ENCODE results near the gene RPL27A.

RPL27A gene

GRCh38 chr11:8676458-8676857, 6.1 kb upstream of the RPL27A start:
- DNase-seq: no peak

DNA sequence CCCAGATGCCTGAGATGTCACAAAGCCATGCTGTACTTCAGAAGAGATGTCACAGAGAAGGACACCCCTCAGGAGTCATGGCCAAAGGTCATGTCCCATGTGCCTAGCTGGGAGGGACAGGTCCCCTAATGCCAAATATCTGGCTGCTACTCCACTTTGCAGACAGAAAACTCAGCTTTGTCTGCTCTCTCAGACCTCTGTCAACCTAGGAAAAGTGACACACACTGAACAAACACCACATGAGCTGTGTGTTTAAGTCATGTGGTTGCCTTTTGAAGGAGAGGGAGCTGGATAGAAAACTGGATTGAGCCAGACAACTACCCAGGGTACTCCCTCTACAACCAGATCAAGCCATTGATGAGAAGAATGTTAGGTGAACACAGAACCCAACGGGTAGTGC, 3.6 kb upstream of the RPL27A start:
- no peak for DNase-seq

DNA sequence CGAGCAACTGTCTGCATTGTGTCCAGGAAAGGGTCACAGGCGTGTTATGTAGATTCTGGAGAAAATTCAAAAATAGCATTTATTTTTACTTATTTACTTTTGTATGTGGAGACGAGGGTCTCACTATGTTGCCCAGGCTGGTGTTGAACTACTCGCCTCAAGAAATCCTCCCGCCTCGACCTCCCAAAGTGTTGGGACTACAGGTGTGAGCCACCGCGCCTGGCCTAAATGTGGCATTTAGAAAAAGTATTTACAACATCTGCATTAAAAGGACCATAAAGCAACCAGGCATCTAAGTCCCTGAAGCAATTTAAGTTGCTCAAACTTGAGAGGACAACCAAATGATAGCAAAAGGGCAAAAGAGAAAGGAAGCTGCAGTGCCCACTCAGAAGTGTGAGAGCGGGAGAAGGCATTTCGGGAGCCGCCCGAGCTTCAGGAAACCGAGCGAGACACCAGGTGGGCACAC, 722 bp upstream of the RPL27A start:
- no peak for DNase-seq

DNA sequence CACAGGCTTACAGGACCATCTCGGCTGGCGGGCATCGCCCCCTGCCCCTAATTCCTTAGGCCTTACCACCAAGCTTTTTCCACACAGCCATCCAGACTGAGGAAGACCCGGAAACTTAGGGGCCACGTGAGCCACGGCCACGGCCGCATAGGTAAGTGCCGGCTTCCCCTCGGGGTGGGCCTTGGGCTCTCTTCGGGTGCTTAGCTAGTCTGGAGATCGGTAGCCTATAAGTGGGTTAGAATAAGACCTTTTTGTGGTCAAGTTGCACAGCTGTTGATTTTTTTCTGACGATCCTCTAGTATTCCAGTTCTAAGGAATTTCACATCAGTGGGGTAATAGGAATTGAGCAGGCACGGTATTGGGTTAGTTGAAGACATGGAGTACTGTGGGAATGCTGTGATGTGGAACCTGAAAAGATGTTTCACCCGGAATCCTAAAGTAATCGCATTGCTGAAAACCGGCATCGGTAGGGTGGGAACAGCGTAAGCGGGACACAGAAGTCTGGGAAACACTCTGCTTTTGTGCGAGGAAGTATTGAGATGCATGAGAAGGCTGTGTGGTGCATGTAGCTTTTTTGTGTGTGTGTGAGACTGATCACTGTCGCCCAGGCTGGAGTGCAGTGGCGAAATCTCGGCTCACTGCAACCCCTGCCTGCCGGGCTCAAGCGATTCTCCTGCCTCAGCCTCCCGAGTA, 669 bp downstream of the RPL27A start:
- no peak for DNase-seq

GRCh38 chr11:8684600-8685290, 2.2 kb downstream of the RPL27A start:
- no peak for DNase-seq

- DNase-seq: no peak
Measured at GRCh38 chr11:8685306-8685705, 2.7 kb downstream of the RPL27A start.

DNA sequence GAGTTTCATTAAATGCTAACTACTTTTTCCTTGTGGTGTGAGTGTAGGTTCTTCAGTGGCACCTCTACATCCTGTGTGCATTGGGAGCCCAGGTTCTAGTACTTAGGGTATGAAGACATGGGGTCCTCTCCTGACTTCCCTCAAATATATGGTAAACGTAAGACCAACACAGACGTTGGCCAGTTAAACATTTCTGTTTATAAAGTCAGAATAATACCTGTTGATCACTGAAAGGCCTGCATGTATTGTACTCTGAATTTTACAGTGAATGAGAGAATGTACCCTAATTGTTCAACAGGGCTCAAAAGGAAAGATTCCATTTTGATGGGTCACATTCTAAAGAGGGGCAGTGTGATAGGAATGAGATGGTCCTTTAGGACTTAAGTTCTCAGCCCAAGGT, 3.2 kb downstream of the RPL27A start:
- no peak for DNase-seq

DNA sequence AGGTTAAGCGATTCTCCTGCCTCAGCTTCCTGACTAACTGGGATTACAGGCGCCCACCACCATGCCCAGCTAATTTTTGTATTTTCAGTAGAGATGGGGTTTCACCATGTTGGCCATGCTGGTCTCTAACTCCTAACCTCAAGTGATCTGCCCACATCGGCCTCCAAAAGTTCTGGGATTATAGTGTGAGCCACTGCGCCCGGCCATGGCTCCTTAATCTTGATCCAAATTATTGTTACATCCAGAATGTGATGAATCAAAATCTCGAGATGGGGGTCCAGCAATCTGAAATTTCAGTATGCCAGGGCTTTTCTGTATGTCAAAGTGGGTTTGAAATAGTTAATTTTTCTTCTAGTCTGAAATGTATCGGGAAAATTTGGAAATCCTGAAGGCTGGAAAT, 3.7 kb downstream of the RPL27A start:
- no peak for DNase-seq

- peak; percentile 99 for DNase-seq
Measured at GRCh38 chr11:8688414-8689362, 6.1 kb downstream of the RPL27A start.

- no peak for DNase-seq
Measured at GRCh38 chr11:8689726-8690255, 7.2 kb downstream of the RPL27A start.

DNA sequence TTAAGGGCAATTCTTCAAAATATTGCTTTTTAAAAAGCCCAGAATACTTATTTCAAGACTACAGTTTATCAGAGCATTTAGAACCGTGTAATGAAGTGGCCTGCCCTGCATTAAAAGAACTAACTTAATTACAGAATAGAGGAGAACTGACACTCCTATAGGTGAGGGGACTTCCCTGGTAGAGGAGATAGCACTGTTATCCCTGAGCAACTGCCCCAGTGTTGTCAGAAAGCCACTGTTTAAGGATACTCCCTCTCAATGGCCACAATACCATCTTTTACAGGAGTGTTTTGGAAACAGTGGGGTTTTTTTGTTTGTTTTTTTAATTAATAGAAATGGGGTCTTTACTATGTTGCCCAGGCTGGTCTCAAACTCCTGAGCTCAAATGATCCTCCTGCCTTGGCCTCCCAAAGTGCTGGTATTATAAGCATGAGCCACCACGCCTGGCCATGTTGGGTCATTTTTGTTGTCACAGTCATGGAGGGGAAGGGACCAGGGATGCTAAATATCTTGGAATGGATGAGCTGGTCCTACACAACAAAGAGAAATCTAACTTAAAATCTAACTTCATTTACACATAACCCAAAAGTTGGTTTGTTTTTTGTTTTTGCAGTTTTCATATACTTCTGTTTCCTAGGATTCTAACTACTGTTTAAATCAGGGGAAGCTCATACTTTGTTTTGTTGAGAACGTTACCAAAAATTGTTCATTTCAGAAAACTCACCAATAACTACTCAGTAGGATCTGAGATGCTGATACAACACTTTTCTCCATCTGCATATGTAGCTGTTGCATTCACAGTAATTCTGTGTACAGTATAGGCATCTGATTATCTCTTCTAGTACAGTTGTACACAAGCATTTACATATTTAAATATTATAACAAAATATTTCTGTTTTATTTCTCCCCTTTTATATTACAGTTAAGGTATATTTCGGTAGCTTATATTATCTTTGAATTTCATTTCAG, 8.1 kb downstream of the RPL27A start:
- DNase-seq: no peak

- DNase-seq: no peak
Measured at GRCh38 chr11:8691601-8692000, 9.0 kb downstream of the RPL27A start.

DNA sequence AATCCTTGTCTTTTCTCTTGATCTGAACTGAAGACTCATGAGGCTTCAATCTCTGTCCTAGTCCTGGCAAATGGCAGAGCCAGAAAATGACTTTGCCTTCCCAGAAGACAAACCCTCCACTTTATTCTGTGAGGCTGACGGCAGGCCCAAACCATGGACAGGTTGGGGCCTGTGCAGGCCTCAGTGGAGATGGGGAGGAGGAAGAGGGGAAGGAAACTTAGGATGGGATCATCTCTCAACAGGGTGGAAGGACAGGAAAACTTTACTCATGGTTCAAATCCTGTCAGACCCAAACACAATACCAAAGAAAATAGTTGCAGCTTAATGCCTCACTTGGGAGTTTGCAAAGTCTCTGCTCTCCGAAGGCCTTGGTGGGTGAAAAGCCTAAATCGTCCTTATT, 9.8 kb downstream of the RPL27A start:
- no peak for DNase-seq

DNA sequence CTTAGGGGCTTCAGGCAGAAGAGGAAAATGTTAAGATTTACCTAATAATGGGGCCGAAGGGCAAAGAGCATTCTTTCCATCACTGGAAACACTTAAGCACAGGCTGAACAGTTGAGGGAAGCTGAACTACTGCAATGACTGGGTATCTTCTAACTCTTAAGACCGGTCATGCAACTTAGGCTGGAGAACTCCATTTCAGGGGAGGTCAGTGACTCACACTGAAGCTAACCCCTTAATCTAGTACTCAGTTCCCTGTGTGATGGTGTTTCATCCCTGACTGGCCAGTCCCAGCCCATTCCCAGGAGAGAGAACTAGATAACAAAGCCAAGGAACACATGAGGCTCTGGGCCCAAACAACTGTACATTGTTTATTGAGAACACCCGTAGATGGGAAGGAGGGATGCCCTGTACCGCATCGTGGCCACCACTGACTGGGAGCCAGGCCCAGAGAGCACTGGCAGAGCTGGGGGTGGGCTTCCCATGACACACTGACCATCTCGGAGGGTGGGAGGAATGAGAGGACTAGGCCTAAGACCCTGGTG, 10.5 kb downstream of the RPL27A start:
- no peak for DNase-seq

DNA sequence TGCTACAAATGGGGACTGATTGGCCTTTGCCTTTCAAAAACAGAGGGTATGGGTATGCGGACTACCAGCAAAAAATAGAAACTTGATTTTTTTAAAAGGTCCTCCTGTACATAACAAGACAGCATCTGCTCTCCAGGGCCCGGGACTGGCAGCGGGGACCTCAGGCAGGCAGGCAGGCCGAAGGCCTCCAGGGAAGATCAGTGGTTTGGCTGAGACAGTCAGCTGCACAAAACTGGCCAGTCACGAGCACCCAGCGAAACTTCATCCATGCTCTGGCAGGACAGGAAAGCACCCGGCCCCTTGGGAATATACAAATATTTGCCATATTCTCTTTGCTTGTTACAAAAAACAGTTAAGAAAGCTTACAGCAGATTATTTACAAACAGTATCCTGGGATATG, 11.0 kb downstream of the RPL27A start:
- no peak for DNase-seq

- no peak for DNase-seq
Measured at GRCh38 chr11:8694137-8694536, 11.5 kb downstream of the RPL27A start.

DNA sequence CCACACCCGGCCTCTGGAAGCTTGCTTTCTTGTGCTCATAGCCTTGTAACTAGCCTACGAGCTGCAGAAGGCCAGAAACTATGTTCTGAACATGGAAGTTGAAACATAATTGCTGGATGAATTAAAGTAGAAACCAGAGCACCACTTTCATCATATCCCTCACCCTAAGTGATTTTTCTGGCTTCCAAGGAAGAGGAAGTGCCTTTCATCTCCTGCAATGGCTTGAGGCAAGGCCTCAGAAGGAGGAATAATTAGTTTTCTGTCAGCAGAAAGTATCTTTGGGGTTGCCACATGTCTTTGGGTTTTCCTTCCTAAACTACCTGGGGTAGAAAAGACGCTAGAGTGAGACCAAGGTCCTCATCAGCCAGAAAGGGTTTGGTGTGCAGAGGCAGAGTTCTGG, 14.5 kb downstream of the RPL27A start:
- DNase-seq: no peak

DNA sequence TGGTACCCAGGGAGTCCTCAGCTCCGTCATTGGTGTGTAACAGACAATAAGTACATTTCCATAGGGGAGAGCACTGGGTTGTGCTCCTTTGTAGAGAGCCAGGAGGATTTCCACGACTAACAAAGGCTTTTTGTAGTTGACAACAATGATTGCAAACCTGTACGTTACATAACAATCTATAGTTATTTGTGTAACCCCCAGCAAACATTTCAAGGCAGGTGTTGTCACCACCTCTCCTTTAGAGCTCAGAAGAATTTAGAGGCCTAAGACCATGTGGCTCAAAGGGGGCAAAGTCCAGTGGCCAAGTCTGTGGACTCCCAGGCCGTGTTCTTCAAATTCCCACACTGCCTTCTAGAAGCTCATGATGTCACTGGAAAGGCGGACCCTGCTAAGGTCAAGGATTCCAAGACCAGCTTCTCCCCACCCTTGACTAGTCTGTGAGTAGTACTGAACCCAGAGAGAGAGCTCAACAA, 15.8 kb downstream of the RPL27A start:
- DNase-seq: no peak

- peak; percentile 75 for DNase-seq
Measured at GRCh38 chr11:8698917-8699441, 16.4 kb downstream of the RPL27A start.

GRCh38 chr11:8699903-8700302, 17.3 kb downstream of the RPL27A start:
- peak; percentile 94 for DNase-seq

- no peak for DNase-seq
Measured at GRCh38 chr11:8701891-8702597, 19.5 kb downstream of the RPL27A start.
